GM18951 (cell line): ENCODE data around the gene RAB17.

Source experiments
- POLR2A ChIP-seq: IDR thresholded peaks from 4 replicates; pipeline ENCODE4 v1.6.1; 2011; ENCODE audit warnings: mild to moderate bottlenecking; ENCODE audit not compliant: insufficient read length, insufficient read depth; ENCODE audit errors: extremely low read depth
- in situ Hi-C: fragments of 300-500 bp; cut with MboI; formaldehyde crosslinking; loops from one replicate; pipeline ENCODE4 v1.12.0; 2022; ENCODE audit warnings: low sequenced_read_pairs, mixed read lengths, inconsistent platforms; ENCODE audit not compliant: unreplicated experiment

Gene RAB17

DNA sequence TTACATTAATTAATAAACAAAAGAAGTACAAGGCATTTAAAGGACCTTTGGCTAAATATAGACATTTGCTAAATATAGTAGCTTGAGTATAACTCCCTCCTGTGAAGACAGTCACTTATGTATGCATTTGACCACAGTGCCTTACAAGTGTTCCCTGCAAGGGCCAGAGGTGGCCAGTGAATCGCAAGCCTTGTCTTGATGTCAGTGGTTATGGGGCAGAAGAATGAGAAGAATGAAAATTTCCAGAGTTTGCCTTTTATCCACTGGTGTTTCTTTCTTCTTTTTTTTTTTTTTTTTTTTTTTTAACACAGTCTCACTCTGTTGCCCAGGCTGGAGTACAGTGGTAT is 38.6 kb upstream of the RAB17 start:
- no peak for TF ChIP-seq POLR2A
- in situ Hi-C loops: no loop called here

DNA sequence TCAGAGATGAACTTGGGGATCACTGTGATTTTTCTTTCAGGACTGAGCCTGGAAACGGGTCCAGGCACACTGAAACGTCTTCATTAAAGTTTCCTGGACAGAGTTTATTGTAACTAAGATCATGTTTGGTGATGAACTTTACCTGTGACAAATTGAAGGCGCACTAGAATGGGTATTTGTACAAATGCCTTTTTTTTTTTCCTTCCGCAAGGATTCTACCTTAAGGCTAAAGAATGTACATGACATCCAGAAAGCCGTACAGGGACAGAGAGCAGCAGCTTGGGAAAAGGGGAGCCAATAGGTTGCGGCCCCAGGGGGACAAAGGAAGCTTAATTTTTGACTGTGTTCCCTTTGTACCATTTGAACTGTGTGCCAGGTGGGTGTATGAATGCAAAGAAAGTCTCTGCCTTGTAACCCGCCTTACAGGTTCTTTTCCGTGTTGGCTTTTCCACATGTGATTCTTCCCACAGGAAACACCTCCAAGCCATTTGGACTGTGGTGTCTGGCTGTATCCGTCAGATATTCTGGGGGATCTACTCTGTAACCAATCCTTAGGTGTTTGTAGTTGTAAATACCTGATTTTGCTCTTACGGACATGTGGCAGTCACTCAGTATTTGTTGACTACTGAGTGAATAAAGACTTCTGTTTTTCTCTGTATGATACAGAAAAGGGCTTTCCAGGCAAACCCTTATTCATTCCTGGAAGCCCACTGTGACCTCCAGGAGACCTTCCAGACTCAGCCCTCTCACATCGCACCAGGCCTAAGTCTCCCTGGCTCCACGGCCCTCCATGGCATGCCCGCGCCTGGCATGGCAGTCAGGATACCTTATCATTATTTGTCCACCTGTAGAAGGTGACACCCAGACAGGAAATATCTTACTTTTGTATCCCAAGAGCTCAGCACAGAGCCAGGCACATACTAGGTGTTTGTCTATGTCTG is 38.0 kb upstream of the RAB17 start:
- no peak for TF ChIP-seq POLR2A
- in situ Hi-C loops: no loop called here

DNA sequence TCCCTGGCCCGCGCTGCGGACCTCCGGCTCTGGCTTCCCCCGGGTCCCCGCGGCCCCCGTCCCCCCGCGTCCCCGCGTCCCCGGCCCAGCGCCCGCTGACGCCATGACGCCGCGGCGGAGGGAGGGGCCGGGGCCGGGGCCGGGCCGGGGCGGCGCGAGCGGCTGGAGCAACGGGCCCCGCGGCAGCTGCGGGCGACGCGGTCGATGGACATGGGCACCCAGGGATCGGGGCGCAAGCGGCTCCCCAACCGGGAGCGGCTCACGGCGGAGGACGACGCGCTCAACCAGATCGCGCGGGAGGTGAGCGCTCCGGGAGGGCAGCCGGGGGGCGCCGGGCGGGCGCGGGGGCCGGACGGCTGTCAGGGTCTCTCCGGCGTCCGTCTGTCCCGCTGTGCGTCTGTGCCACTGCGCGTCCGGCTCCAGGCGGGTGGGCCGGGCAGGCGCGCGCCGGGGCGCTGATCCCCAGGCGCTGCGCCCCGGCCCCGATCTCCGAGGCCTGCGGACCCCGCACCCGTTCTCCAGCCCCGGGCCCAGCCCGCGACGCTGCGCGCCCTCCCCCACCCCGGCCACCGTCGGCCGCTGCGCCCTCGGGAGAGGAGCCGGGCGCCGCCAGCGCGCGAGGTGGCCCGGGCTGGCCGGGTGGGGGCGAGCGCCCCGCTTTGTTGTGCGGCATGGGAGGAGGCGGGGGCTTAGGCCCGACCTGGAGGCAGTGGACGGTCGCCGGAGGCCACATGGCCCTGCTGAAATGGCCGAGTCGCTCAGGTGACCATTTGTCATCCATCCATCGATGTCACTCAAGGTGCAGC is 37.1 kb upstream of the RAB17 start, which contains the start of gene LRRFIP1:
Gene LRRFIP1, plus strand, starts transcription at position 147 of the 806 bp plus-strand sequence. Its CDS starts 58 bp downstream, at position 205.
- TF ChIP-seq POLR2A: no peak

DNA sequence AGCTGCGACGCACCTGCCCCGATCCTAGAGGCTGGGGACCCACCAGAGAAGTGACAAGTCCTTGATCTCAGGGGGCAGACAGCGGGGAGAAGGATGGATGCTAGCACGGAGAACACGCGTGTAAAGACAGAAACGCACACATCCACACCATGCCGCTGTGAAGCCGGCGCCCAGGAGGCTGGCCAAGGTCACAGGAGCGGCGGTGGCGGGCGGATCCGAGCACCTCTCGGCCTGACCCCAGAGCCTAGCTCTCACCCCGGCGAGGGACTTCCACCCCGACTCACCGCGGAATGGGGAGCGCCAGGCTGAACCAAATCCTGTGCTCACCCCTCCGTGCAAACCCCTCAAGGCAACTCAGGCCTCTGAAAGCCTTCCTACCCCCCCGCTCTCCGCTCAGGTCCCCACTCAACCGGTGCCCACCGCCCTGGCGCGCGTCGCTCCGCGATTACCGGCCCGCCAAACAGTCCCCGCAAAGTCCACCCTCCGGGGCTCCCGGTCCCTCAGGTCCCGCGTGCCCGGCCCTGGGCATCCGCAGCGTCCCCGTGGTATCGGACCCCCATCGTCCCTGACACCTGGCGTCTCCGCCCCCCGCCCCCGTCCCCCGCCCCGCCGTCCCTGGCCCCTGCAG is 36.4 kb upstream of the RAB17 start:
- TF ChIP-seq POLR2A: no peak
- in situ Hi-C loops: no loop called here

More for the DNA sequence above, 37.1 kb upstream of the RAB17 start, which contains the start of gene LRRFIP1:
- in situ Hi-C loops: no loop called here

DNA sequence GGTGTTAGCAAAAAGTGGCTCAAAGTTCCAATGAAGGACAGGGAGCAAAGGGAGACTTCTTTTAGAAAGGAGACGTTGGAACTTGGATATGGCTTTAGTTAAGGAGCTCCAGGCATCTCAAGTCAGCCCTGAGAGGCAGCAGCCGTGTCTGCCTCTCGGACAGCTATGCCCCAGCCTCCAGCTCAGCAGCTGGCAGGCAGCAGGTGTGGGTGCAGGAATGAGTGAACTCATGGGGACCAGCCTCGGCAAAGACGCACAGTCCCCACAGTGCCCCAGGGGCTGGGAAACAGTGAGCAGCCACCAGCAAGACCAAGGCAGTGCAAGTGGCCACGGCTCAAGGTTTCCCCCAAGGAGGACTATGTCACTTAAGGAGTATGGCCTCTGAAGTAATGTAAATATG is 35.2 kb upstream of the RAB17 start:
- no peak for TF ChIP-seq POLR2A
- in situ Hi-C loops: no loop called here

DNA sequence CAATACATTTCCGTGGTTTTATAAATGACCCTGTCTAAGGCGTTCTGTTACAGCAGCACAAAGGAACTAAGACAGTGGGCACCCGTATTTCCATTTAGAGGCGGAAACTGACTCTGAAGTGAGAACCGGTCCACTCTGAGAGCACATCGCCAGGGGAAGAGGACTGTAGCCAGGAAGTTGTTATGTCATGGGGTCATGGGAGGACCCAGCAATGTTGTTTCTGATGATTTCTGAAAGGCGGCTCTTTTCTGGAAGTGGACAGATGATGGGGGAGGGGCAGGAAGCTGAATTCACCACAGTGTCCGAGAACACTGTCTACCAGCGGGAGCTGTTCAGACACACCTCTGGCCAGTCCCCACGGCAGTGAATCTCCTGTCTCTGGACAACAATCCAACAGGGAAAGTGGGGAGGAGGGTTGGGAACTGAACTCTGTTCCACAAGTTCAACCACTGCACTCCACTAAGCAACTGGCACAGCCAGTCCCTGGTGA is 34.7 kb upstream of the RAB17 start:
- no peak for TF ChIP-seq POLR2A
- in situ Hi-C loops: no loop called here

DNA sequence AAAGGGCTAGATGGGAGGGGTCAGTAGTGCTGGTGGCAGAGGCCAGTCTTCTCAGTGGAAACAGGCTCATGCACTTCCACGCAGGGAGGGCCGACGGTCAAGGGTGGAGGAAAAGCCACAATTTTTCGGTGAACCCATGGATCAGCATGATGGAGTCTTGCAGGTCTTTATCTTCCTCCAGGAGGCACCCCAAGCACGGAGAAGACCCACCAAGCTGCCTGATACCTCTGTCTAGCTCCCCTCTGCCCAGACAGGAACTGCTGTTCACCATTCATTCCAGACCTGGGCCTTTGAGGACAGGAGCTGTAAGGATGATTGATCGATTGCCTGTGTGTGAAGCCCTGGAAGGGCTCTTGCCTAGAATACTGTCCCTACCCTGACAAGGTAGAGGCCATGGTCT is 34.0 kb upstream of the RAB17 start:
- in situ Hi-C loops: no loop called here

DNA sequence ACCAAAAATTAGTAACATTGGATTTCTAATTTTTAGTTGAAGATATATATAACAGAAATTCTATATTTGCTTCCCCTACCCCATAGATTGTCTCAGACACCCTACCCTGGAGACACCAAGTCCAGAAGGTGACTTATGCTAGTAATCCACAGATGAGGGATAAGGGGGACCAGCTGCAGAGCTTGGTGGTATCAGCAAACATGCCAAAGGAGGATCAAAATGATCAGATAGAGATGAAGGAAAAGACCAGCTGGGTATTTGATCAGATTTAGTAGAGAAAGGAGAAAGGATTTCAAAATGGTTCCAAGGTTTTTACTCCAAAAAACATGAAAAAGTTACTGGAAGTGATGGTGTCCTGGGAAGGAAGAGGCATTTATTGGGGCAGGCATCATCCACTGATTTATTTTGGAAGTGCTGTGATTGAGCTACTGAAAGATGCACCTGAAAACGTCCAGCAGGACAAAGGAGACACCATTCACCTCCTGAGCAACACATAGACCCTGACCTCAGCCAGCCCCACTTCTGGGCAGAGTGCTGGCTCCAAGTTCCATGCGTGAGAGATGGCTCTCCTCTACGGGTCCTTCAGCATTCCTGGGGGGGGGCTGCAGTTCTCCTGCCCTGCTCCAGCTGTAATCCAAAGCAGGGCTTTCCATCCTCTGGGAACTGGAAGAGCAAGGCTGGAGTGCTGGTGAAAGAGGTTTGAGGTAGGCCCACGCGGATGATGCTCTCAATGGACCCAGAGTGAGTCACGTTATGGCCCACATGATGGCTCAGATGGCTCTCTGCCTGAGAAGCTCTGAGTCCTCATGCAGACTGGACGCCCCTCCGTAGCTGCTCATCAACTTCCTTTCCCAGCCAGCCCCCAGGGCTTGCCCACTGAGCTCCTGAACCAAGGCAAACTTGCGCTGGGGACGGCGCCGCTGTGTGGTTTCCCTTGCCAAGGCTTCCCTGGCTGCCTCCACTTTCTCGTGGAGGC is 33.2 kb upstream of the RAB17 start:
- TF ChIP-seq POLR2A: no peak
- in situ Hi-C loops: no loop called here

More for the DNA sequence above, 34.0 kb upstream of the RAB17 start:
- TF ChIP-seq POLR2A: no peak

DNA sequence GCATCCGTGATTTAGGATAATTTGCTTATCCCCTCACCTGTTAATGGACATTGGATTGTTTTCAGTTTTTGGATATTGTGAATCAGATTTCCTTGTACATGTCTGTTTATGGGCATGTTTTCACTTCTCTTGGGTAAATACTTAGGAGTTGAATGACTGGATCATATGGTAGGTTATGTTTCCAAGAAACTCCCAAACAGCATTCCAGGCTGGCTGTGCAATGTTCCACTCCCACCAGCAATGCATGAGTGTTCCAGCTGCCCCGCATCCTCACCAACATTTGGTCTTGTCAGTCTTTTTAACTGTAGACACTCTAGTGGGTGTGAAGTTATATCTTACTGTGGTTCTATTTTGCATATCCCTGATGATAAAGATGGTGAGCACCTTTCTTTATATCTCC is 27.9 kb upstream of the RAB17 start:
- TF ChIP-seq POLR2A: no peak
- in situ Hi-C loops: no loop called here

DNA sequence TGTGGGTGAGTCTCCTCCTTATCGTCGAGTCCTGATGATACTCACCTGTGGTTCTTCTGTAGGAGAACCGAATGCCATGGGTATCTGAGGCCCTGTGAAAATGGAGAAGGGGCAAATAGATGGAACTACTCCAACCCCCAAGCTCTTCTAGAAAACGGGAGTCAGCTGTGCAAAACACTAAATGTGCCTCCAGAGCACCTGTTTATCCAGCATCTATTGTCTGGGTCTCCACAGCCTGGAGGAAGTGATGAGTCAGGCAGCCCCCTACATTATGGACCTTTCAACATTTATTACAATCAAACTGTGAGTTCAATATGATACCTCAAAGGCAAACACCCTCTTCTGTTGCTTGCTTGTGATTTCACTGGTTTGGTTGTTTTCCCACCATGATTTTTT is 27.1 kb upstream of the RAB17 start:
- TF ChIP-seq POLR2A: no peak
- in situ Hi-C loops: no loop called here

DNA sequence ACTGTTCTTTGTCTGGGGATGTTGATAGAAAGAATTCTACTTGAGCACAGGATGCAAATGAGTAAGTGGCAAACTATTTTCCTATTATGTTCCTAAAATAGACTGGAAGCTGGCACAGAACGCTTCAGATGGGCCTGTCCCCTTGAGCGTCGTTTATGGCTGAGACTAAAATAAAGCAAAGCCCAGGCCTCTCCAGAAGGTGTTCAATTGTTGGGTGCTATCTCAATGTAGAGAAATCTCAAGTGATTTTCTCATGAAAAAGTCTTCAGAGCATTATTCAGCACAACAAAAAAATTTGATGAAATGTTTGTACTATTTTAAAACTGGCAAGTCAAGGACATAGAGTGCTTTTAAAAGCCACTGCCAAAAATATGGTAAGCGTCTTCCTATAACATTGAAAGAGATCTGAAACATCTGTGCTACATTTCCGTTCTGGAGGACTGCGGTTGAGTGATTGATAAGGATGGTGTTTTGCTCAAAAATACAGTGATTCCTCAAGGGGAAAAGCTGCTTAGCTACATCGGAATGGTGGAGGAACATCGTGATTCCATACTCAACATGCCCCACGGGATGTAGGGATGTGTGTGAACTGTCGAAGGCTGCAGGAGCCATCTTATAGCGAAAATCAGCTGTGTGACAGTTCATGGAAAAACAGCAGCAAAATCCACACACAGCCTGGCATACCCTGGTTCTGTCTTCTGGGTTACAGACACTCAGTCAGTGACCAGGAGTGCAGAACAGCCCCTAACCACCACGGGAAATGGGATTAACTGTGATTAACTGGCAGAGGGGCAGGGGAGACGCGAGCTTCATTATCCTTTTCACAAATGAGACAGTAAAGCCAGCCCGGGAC is 26.4 kb upstream of the RAB17 start:
- in situ Hi-C loops: no loop called here
- no peak for TF ChIP-seq POLR2A
